ENCODE data around the gene KCND2. TPM values are rescaled to one million over a fixed set of nuclear protein-coding genes. Genes with fewer than 3 reads are reported as not detected.

Gene KCND2
- total and polyA plus RNA-seq, 2 of the 8 experiments (the other 6 are each of a cell fraction or from before 2014, with no cell fraction given) = 4.6 to 7.7 TPM

DNA sequence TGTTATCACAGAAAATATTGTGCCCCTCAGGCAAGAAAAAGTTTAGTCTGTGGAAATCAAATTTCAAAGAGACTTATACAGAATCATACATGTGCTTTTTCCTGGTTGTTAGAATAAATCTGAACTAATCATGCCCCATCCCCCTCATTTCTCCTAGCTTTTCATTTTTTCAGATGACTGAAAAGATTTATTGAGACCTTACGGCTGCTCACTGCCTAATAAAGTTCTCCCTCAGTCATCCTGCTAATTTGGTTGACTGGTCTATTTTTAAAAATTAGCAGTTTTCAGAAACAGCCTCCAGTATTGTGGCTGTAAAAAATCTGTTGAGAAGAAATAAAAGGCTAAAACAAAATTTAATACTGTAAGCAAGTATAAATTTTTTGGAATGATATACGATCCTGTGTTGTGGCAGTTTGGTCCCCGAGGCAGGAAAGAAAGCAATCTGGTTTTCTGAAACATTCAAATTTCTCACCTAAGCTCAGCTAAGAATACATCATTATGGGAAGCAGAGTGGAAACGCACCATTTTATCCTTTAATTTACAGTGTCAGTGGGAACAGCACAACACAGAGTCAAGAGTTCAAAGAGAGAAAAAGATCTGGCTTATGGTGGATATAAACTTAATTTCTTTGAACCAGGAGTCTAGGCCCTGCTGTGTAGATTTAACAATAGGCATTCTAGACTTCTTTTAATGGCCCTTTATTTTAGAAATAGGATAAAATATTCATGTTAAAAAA, 144.4 kb downstream of the KCND2 start:
- H4K20me1 ChIP-seq (replicated peaks in 1 of 2; ENCODE audit: control insufficient read depth in 1 of 2, insufficient read depth in 2 of 2, low read length in 2 of 2) = no peaks in the 10 kb centered on the region
- H4K5ac ChIP-seq (ENCODE audit: insufficient read length, low read depth, low read length) = no peak overlapping the region
- ChIA-PET POLR2A (ENCODE audit: partially characterized antibody) (no interaction called here), CTCF (ENCODE audit: partially characterized antibody) (interaction anchor here (0.6 to 1.4 kb wide), 2 partner anchors 34 to 138 kb away, joined by 3 to 5 read pairs; no protein-coding TSS in a partner anchor)
- no peaks in the 10 kb centered on the region for H3K9me3 ChIP-seq (ENCODE audit: insufficient read depth in 2 of 2, low read depth in 1 of 2, low read length in 1 of 2)
- no peak for DNase-seq (ENCODE audit: low read depth in 1 of 2, low spot score in 2 of 2)
- H3K27me3 ChIP-seq (replicated peaks in 1 of 4; ENCODE audit: control insufficient read depth in 3 of 4, extremely low read depth in 1 of 4, insufficient read depth in 3 of 4, low read length in 3 of 4) = no peaks in the 10 kb centered on the region
- H2BK20ac ChIP-seq (ENCODE audit: low read length) = no peak overlapping the region
- H3K79me1 ChIP-seq (ENCODE audit: low read depth, low read length) = no peaks in the 10 kb centered on the region
- H2BK5ac ChIP-seq (ENCODE audit: low read depth, low read length) = no peak overlapping the region
- H3K4ac ChIP-seq (replicated peaks; ENCODE audit: insufficient read length, low read depth, low read length) = no peak overlapping the region
- H3K18ac ChIP-seq (ENCODE audit: extremely low read depth, low read length) = no peak overlapping the region
- H3K4me3 ChIP-seq (ENCODE audit: extremely low read depth in 1 of 4, insufficient read depth in 2 of 4, low read depth in 3 of 4, low read length in 4 of 4) = no peak overlapping the region
- no peak overlapping the region for H4K91ac ChIP-seq (replicated peaks; ENCODE audit: insufficient read length, low read length)
- no peak for FAIRE-seq
- no peak overlapping the region for H3K23ac ChIP-seq (ENCODE audit: insufficient read length)
- no peak overlapping the region for H3K14ac ChIP-seq (ENCODE audit: insufficient read length)
- H3K4me2 ChIP-seq (ENCODE audit: insufficient read depth in 1 of 2, low read depth in 2 of 2, low read length in 2 of 2) = no peak overlapping the region
- peaks cover 0 to 3% (median 0%) of the 10 kb centered on the region in 4 experiments; a peak in 1 of 7 replicates for H3K4me1 ChIP-seq (replicated peaks in 1 of 4; ENCODE audit: control insufficient read depth in 3 of 4, insufficient read depth in 4 of 4, low read length in 3 of 4)
- H3K9ac ChIP-seq (replicated peaks in 1 of 4; ENCODE audit: extremely low read depth in 1 of 4, low read depth in 3 of 4, low read length in 3 of 4) = no peak overlapping the region
- no peak overlapping the region for H2BK15ac ChIP-seq (ENCODE audit: low read length)
- no peak overlapping the region for H4K8ac ChIP-seq (ENCODE audit: extremely low read depth, insufficient read depth, low read length)
- H2AK5ac ChIP-seq (ENCODE audit: low read depth, low read length) = no peak overlapping the region
- H2AFZ ChIP-seq (ENCODE audit: low read length) = no peak overlapping the region
- no peaks in the 10 kb centered on the region for H3K36me3 ChIP-seq (ENCODE audit: control insufficient read depth in 2 of 4, insufficient read depth in 4 of 4, low read length in 3 of 4)
- no peak overlapping the region for H2BK12ac ChIP-seq (ENCODE audit: low read depth, low read length)
- no peak overlapping the region for H3K56ac ChIP-seq (replicated peaks; ENCODE audit: insufficient read length, low read depth, low read length)
- no peak overlapping the region for H3K27ac ChIP-seq (ENCODE audit: low read depth, low read length)
- H2BK120ac ChIP-seq (replicated peaks; ENCODE audit: low read depth, low read length) = no peak overlapping the region
- 86% methylated on average over 4 of the region's 4 CpGs; no CpG with 5 or more reads in 1 of the 2 experiments for WGBS, 2 experiments (ENCODE audit: extremely low coverage in 1 of 2, insufficient coverage in 1 of 2, insufficient read length in 1 of 2, insufficient replicate concordance in 2 of 2, low coverage in 1 of 2, low lambda C conversion rate in 2 of 2, missing lambda C conversion rate in 1 of 2)
- no peaks in the 10 kb centered on the region for H3K79me2 ChIP-seq (ENCODE audit: control insufficient read depth in 1 of 2, insufficient read depth in 2 of 2, low read length in 2 of 2)
- H3K23me2 ChIP-seq (ENCODE audit: low read depth, low read length) = no peaks in the 10 kb centered on the region; the same call in 1 of the 2 replicates
- TF ChIP-seq CHD1 (IDR thresholded peaks at IDR 0.05; ENCODE audit: low read depth, low read length) (no peak), ASH2L (IDR thresholded peaks at IDR 0.05; ENCODE audit: low read length) (no peak), CREB1 (IDR thresholded peaks at IDR 0.05) (no peak), SUZ12 (IDR thresholded peaks at IDR 0.05; ENCODE audit: low read length) (no peak), BACH1 (IDR thresholded peaks at IDR 0.05; ENCODE audit: low read length) (no peak), JUN (IDR thresholded peaks at IDR 0.05; ENCODE audit: low read depth, low read length) (no peak), HDAC6 (IDR thresholded peaks at IDR 0.05; ENCODE audit: low read depth, low read length) (no peak), POLR2AphosphoS5 (IDR thresholded peaks at IDR 0.05; ENCODE audit: low read depth, low read length) (no peak), PHF8 (conservative IDR thresholded peaks at IDR 0.05; ENCODE audit: low read depth, low read length) (no peak), GTF2F1 (IDR thresholded peaks at IDR 0.05; ENCODE audit: borderline replicate concordance, low read depth, low read length) (no peak), BRCA1 (IDR thresholded peaks at IDR 0.05; ENCODE audit: low read depth, low read length) (no peak), POLR2A (IDR thresholded peaks at IDR 0.05; ENCODE audit: control extremely low read depth in 1 of 2, low read depth in 2 of 2, low read length in 2 of 2) (no peak), MAX (IDR thresholded peaks at IDR 0.05) (no peak)
